Measurements from ENCODE around the gene NCR3LG1.
A peak's percentile ranks its signal among the peaks of the same experiment; 100 is the strongest.

The NCR3LG1 gene

DNA sequence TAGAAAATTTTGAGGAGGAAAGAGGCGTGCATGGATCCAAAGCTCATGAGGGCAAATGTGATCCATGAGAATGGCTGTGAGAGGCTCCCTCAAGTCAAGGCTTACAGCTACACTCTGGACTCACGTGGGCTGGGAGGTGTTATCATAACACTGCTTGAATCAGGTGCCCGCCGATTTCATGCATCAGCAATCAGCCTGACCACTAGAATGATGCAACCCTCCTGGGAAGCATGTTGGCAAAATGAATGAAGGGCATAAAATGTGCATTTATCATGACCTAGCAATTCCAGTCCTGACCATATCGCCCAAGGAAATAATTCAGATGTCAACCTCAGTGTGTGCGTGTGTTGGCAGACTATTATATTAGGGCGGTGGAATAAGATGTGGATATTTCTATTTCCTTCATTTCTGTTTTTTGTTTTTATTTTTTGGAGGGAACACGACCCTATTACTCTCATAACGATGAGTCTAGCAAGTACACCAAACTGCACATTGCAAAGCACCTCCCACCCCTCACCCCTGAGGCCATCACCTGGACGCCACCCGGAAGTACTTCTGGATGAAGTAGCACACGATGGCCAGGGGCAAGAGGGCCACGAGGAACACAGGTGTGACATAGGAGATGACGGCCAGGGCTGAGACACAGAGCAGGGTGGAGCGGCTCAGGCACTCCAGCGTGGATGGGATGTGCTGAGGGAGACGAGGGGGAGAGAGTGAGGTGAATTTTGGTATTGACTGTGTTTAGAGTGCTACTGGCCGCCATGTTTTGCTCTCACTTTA, 52.6 kb downstream of the NCR3LG1 start:
- no peak overlapping the region for H3K4me3 ChIP-seq (ENCODE audit: low read depth, low read length)
- no peak for DNase-seq (ENCODE audit: low read depth)
- TF ChIP-seq, protein P1, sequence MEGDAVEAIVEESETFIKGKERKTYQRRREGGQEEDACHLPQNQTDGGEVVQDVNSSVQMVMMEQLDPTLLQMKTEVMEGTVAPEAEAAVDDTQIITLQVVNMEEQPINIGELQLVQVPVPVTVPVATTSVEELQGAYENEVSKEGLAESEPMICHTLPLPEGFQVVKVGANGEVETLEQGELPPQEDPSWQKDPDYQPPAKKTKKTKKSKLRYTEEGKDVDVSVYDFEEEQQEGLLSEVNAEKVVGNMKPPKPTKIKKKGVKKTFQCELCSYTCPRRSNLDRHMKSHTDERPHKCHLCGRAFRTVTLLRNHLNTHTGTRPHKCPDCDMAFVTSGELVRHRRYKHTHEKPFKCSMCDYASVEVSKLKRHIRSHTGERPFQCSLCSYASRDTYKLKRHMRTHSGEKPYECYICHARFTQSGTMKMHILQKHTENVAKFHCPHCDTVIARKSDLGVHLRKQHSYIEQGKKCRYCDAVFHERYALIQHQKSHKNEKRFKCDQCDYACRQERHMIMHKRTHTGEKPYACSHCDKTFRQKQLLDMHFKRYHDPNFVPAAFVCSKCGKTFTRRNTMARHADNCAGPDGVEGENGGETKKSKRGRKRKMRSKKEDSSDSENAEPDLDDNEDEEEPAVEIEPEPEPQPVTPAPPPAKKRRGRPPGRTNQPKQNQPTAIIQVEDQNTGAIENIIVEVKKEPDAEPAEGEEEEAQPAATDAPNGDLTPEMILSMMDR (conservative IDR thresholded peaks at IDR 0.05; ENCODE audit: low read depth, low read length): no peak

DNA sequence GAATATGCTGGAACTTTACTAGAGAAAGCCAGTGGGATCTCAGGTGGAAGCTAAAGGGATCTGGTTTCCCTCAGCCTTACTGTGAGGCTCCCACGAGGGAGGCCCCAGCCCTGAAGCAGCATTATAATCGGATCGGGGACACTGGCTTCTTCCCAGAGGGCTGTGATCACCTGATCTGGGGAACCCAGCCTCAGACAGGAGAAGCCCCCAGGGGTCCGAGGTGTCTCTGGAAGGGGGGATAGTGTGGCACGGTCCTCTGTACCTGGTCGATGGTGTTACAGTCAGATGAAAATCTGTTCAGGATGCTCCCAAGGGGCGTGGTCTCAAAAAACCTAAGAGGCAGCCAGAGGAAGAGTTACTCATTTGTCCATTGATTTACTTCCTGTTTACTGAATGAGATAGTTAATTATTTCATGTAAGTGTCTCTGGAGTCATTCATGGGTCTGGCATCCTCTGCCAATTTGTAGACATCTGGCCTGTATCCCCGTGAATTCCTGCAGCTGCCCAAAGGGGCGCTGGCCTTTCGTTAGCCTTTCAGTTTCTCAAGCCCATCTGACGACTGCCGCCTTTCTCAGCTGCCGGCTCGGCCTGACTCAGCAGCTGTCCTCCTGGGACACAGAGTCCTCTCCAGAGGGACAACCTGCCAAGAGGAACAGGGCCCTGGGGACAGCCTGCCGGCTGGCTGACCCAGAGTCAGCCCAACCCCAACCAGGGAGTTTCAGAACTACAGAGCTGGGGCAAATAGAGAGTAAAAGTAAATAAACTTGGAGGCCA, 53.8 kb downstream of the NCR3LG1 start:
- H3K4me3 ChIP-seq (ENCODE audit: low read depth, low read length): no peak overlapping the region
- TF ChIP-seq, protein P1 (conservative IDR thresholded peaks at IDR 0.05; ENCODE audit: low read depth, low read length): peak; percentile 28
- peak; percentile 62 for DNase-seq (ENCODE audit: low read depth)

DNA sequence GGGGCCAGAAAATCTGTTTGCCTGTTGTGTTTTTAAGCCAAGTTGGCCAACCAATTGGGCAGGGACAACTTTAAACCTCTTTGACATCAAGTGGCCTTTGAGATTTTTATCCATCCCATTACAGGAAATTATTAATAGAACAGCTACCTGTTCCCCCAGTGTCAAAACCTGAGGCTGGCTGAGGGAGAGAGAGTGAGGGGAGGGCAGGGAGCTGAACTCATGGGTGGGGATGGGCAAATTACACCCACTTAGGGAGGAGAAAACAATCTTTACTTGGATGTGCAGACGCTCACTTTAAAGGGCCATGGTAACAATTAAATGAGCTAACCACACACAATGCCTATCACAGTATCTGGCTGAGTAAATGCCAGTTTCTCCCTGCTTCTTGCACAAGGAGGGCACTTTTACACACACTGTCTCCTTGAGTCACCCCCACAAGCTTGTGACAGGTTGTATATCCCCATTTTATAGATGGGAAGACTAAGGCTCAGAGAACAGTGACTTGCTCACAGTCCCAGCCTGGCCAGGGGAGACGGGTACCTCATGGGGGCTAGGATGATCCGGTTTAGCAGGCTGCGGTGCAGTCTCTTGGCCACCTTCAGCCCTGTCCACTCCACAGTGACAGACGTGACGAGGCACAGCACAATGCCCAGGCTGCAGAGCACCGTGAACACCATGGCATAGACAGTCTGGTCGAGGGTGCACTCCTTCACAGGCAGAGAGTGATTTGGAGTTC, 54.6 kb downstream of the NCR3LG1 start:
- TF ChIP-seq, protein P1 (conservative IDR thresholded peaks at IDR 0.05; ENCODE audit: low read depth, low read length): no peak
- no peak for DNase-seq (ENCODE audit: low read depth)
- no peak overlapping the region for H3K4me3 ChIP-seq (ENCODE audit: low read depth, low read length)

DNA sequence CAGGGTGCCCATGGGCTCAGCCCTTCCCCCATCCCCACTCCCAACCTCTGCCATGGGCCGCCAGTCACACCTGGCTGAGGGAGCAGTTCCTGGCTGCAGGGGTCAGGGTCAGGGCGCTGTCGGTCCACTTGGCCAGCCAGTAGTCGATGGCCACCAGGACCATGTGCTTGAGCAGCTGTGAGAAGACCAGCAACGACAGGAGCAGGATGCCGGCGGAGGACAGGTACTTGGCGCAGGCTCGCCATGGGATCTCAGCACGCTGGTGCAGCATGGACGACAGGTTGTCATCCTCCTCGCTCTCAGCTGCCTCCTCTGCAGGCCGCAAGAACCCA, 55.2 kb downstream of the NCR3LG1 start:
- no peak for DNase-seq (ENCODE audit: low read depth)
- TF ChIP-seq, protein P1 (conservative IDR thresholded peaks at IDR 0.05; ENCODE audit: low read depth, low read length): no peak
- no peak overlapping the region for H3K4me3 ChIP-seq (ENCODE audit: low read depth, low read length)

DNA sequence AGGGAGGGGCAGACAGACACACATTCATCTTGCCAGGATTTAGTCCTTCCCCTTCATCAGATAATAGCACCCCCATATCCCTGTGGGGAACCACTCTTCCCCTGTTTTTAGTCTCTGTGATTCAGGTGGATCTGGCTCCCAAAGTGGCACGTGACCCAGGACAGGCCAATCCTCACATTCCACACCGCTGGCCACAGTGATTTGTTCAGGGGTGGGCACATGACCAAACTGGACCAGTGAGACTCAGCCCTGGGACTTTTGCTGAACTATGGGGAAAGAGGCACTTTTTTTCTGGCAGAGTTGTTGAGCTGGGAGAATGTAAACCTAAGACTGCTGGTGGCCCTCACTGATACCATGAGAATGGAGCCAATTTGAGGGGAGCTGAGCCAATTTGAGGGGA, 56.0 kb downstream of the NCR3LG1 start:
- peak; percentile 8 for DNase-seq (ENCODE audit: low read depth)
- TF ChIP-seq, protein P1 (conservative IDR thresholded peaks at IDR 0.05; ENCODE audit: low read depth, low read length): no peak

DNA sequence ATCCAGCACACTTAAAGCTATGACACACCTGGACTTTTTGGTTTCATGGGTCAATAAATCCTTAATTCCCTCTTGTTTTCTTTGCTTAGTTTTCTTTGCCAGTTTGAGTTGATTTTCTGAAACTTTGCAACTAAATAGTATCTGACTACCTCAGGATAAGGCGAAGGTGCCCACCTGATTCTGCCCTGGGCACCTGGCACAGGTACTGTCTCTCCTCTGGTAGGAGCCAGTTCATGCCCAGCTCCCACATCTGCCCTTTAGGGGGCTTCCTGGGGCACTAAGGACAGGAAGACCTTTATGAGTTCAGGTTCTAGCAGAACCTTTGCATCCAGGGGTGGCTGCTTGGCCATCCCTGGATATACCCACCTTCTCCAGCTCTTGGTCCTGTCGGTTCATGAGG, 56.4 kb downstream of the NCR3LG1 start:
- TF ChIP-seq, protein P1 (conservative IDR thresholded peaks at IDR 0.05; ENCODE audit: low read depth, low read length): no peak
- no peak overlapping the region for H3K4me3 ChIP-seq (ENCODE audit: low read depth, low read length)
- no peak for DNase-seq (ENCODE audit: low read depth)

More for the DNA sequence above, 56.0 kb downstream of the NCR3LG1 start:
- H3K4me3 ChIP-seq (ENCODE audit: low read depth, low read length): no peak overlapping the region

All from choroid plexus epithelial cell (primary cell).